Right lobe of liver (tissue), 6 donors: ENCODE measurements around the gene HPSE2. TPM values are rescaled to one million over a fixed set of nuclear protein-coding genes. Genes with fewer than 3 reads are reported as not detected.

Experiments used
- ATAC-seq, 4 donors: fragments of 200-7000 bp; cut with Tn5 transposase; one replicate each; pipeline ENCODE4 v1.9.1; 2020; ENCODE audit warnings: mild to moderate bottlenecking in 4 of 4, moderate library complexity in 4 of 4
- DNase-seq, 3 donors: peaks; one replicate each; pipeline ENCODE4 v3.0.0-alpha.2; 2020
- H3K27ac ChIP-seq, 3 donors: fragments of 200-600 bp; one replicate each; pipeline ENCODE4 v1.8.0; 2022
- H3K27me3 ChIP-seq, 2 donors: fragments of 200-600 bp; one replicate each; pipeline ENCODE4 v1.8.0; 2022
- H3K36me3 ChIP-seq, 4 donors: fragments of 200-600 bp; sonication (generic) in 1 of 4; one replicate each; pipeline versions ENCODE4 v1.5.1 to v1.8.0; 2017 to 2022; ENCODE audit warnings: control low read depth in 1 of 4
- H3K4me1 ChIP-seq, 4 donors: fragments of 200-600 bp; sonication (generic) in 1 of 4; one replicate each; pipeline versions ENCODE4 v1.5.1 to v1.8.0; 2017 to 2022; ENCODE audit warnings: control low read depth in 1 of 4
- H3K4me3 ChIP-seq, 3 donors: fragments of 200-600 bp; one replicate each; pipeline ENCODE4 v1.8.0; 2022
- H3K9me3 ChIP-seq, 4 donors: fragments of 200-600 bp; sonication (generic) in 1 of 4; one replicate each; pipeline versions ENCODE4 v1.5.1 to v1.8.0; 2017 to 2022; ENCODE audit warnings: control low read depth in 1 of 4
- POLR2A ChIP-seq: fragments of 450-650 bp; IDR thresholded peaks from one replicate; pipeline ENCODE4 v1.6.1; 2017; ENCODE audit warnings: antibody characterized with exemption, mild to moderate bottlenecking
- WGBS: methylation state at CpG from one replicate; pipeline ENCODE4 v1.1.6; 2018; ENCODE audit warnings: low coverage, low lambda C conversion rate; ENCODE audit not compliant: insufficient coverage; ENCODE audit errors: missing lambda C conversion rate; 5-methylcytosine and 5-hydroxymethylcytosine counted together
- intact Hi-C, 2 donors: fragments of 100-400 bp; cut with DNase I; formaldehyde crosslinking; loops; one replicate each; pipeline versions ENCODE4 v1.11.2 to v1.14.1; 2022
- total RNA-seq, 6 experiments: library from RNA; depleted of rRNA in 2 of 6; stranded (reverse); fragments of >200 nt in 2 of 6; fragmentation: NEBNext Ultra II Directional in 3 of 6; extraction: Animal tissue kit (Norgen Biotek cat#: 25700) in 3 of 6; gene quantifications; one replicate each; pipeline versions ENCODE4 v1.1.0 to v1.2.4, GENCODE V29; 2016 to 2023
- TF ChIP-seq, protein P1 (sequence below), 4 donors: fragments of 200-600 bp in 3 of 4; fragments of 450-650 bp in 1 of 4; IDR thresholded peaks; one replicate each; pipeline versions ENCODE4 v1.5.1 to v1.8.0; 2016 to 2022; ENCODE audit warnings: antibody characterized with exemption in 4 of 4, mild to moderate bottlenecking in 2 of 4
- donor health status: DM: no; HTN: yes; CAD: no.
- donor health status: DM: no; HTN: no; CAD: no.
- donor health status: DM: no; HTN: no; CAD: no.
- donor health status: DM: no; HTN: yes; CAD: no.
- donor health status: DM: no; HTN: yes; CAD: no.

HPSE2 gene
- total RNA-seq, 6 experiments from 2014 or later, result not detected

DNA sequence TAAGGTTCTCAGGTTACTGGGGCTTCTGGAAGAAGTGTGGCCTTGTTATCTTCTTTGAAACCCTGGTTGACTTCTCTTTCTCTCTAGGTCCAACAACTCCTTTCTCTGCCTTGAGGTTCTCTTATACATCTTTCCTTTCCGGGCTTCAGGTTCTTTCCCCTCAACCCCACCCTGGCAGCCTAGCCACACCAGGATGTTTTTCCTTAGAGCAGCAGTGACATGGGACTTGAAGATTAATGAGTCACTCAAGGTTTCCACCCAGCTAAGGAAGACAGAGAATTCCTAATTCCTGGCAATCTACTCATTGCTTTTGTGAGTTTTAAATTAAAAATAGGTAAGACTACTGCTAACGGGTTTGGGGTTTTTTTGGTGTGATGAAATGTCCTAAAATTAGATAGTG, 667.1 kb downstream of the HPSE2 start:
- WGBS, result 51% methylated on average over 2 of the region's 2 CpGs
- ATAC-seq, result no peak
- TF ChIP-seq POLR2A, result no peak
- TF ChIP-seq, protein P1, sequence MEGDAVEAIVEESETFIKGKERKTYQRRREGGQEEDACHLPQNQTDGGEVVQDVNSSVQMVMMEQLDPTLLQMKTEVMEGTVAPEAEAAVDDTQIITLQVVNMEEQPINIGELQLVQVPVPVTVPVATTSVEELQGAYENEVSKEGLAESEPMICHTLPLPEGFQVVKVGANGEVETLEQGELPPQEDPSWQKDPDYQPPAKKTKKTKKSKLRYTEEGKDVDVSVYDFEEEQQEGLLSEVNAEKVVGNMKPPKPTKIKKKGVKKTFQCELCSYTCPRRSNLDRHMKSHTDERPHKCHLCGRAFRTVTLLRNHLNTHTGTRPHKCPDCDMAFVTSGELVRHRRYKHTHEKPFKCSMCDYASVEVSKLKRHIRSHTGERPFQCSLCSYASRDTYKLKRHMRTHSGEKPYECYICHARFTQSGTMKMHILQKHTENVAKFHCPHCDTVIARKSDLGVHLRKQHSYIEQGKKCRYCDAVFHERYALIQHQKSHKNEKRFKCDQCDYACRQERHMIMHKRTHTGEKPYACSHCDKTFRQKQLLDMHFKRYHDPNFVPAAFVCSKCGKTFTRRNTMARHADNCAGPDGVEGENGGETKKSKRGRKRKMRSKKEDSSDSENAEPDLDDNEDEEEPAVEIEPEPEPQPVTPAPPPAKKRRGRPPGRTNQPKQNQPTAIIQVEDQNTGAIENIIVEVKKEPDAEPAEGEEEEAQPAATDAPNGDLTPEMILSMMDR (IDR thresholded peaks at IDR 0.05), result no peak
- Histone ChIP-seq H3K36me3 (no peaks in the 10 kb centered on the region), H3K27me3 (no peaks in the 10 kb centered on the region), H3K4me1 (no peaks in the 10 kb centered on the region), H3K4me3 (no peak overlapping the region), H3K9me3 (no peaks in the 10 kb centered on the region), H3K27ac (no peak overlapping the region)
- no peak for DNase-seq
- intact Hi-C loops, result no loop called here

DNA sequence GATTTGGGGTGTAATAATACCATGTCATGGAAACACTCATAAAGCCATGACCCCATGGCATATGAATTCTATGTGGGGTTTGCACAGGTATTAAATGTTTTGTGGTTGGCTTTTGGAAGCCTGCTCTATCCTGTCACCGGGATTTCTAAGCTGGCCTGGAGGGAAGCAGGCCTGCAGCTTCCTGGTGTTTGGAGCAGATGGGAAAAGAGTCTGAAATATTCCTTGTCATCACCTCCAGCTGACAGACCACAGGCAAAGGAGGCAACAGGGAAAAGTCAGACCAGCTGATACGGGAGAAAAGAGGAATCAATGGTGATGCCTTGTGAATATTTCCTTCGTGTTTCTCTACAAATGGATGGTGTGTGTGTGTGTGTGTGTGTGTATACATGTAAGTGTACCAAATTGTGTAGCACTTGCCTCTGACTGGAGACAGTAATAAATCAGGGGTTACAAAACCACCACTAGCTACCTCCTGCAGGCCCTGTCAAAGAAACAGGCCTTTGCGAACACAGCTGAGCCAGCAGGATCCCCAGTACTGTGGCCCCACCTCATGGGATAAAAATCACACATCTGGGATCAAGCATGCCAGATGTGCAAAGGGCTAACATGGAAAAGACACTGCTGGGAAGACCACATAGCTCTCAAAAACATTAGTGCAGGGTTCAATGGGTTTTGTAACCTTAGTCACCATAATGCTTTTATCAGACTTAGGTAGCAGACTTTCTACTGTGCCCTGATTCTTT, 668.1 kb downstream of the HPSE2 start:
- Histone ChIP-seq H3K27ac (no peak overlapping the region), H3K36me3 (no peaks in the 10 kb centered on the region), H3K9me3 (no peaks in the 10 kb centered on the region), H3K27me3 (no peaks in the 10 kb centered on the region), H3K4me3 (no peak overlapping the region), H3K4me1 (no peaks in the 10 kb centered on the region)
- DNase-seq (no peak), ATAC-seq (no peak)
- TF ChIP-seq, protein P1 (IDR thresholded peaks at IDR 0.05), result no peak
- no peak for TF ChIP-seq POLR2A
- intact Hi-C loops, result no loop called here
- WGBS, result 49% methylated on average over 3 of the region's 4 CpGs

DNA sequence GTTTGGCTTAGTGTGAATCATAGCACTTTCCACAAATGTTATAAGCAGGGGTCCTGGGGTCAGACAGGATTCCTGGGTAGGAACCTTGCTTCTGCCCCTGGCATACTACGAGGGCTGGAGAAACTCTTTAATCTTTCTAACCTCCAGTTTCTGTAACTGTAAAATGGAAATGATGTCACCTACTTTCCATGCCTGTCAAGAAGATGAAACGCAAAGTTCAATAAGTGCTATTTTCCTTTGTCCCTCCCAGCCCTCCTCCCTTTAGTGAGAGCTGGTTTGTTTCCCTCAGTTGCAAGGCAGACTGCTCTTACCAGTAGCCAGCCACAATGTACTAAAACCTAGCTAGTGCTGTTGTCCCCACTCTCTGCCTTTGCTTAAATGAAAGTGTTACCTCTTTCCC, 671.8 kb downstream of the HPSE2 start:
- ATAC-seq (no peak), DNase-seq (no peak)
- Histone ChIP-seq H3K27ac (no peak overlapping the region), H3K27me3 (no peaks in the 10 kb centered on the region), H3K36me3 (no peaks in the 10 kb centered on the region), H3K4me3 (no peak overlapping the region), H3K9me3 (no peaks in the 10 kb centered on the region), H3K4me1 (no peaks in the 10 kb centered on the region)
- WGBS, result 37% methylated on average over 2 of the region's 2 CpGs
- intact Hi-C loops, result no loop called here
- TF ChIP-seq, protein P1 (IDR thresholded peaks at IDR 0.05), result no peak
- TF ChIP-seq POLR2A, result no peak

DNA sequence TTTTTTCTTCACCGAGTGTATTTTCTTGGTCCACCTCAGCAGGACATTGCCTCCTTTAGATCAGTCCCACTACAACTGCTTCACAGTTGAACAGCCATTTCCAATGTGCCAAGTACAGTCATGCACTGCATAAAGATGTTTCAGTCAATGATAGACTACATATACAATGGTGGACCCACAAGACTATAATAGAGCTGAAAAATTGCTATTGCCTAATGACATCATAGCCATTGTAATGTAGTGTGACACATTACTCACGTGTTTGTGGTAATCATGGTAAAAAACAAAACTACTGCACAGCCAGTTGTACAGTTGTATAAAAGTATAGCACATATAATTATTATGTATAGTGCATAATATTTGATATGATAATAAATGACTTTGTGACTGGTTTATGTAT, 675.1 kb downstream of the HPSE2 start:
- intact Hi-C loops, result no loop called here
- no peaks in the 10 kb centered on the region for H3K4me1 ChIP-seq
- no peak overlapping the region for H3K27ac ChIP-seq
- WGBS, result 36% methylated on average over 1 of the region's 2 CpGs
- H3K4me3 ChIP-seq, result no peak overlapping the region
- H3K36me3 ChIP-seq, result no peaks in the 10 kb centered on the region
- ATAC-seq (no peak), DNase-seq (no peak)
- H3K9me3 ChIP-seq, result no peaks in the 10 kb centered on the region
- H3K27me3 ChIP-seq, result no peaks in the 10 kb centered on the region
- TF ChIP-seq, protein P1 (IDR thresholded peaks at IDR 0.05), result no peak
- TF ChIP-seq POLR2A, result no peak
